Hematopoietic multipotent progenitor cell (in vitro differentiated cells): Measurements from ENCODE around the gene HINT3. TPM values are rescaled to one million over a fixed set of nuclear protein-coding genes. Genes with fewer than 3 reads are reported as not detected.
"Not testable (repeated sequence)": the region's sequence is repeated elsewhere in the genome, so short reads cannot be mapped to it uniquely, and the experiment has no call there.

ENCODE experiments used
- DNase-seq, 3 donors: peaks; one replicate each; pipeline ENCODE4 v3.0.0-alpha.2; 2011 to 2015; ENCODE audit warnings: low read depth in 2 of 3, low spot score in 2 of 3
- total RNA-seq: library from RNA; depleted of rRNA; stranded (reverse); fragments of >200 nt; gene quantifications from one replicate; pipeline ENCODE4 v1.2.3, GENCODE V29; 2012

HINT3 gene
- total RNA-seq, 1 donor: 10.2 TPM

DNA sequence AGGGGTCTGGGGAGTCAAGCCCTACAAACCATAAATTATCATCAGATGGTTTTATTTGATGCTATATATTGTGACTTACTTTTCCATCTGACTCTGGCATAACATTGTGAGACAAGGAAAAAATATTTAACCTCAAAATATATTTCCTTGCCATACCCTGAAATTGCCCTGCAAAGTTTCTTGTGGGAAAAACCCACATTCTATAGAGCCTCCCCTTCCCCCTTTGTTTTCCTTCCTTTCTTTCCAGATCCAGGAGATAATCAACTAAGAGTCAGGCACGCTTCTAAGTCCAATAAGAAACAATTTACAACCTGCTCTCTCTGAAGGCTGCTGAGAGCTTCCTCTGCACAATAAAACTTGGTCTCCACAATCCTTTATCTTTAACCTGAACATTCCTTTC is 17.5 kb upstream of the HINT3 start:
- no peak for DNase-seq

GRCh38 chr6:125939791-125940190 is 16.8 kb upstream of the HINT3 start:
- DNase-seq: no peak

DNA sequence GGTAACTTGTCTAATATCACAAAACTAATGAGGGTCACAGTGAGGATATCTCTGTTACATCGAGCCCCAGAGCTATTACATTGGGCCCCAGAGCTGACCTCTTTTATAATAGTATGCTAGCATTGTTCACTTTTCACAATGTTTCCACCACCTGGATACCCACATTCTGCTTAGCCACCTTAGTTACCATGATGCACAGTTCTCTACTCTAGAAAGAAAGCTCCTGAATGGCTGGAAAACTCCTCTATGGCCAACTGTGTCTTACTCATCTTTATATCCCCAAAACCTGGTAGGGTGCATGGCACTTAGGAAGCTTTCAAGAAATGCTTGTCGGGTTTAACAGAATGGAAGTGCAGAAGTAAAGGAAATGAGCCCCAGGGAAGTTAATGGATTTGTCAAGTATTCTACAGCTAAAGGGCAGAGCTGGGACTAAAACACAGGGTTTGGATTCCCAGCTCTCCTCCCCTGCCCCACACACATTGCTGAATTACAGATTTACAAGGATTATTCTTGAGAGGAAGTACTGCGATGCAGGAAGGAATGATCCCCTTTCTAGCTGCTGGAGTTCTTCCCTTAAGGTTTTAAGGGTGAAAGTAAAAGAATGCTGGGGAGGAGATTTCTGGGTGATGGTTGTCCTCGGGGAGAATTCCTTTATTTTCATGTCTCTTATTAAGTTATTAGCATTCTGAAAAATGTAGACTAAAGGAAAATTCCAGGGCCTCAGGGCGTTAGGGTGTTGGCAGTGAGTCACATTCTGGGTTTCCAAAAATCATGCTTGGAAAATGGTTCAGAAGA is 16.1 kb upstream of the HINT3 start:
- no peak for DNase-seq

GRCh38 chr6:125942672-125943527 is 13.7 kb upstream of the HINT3 start:
- no peak for DNase-seq

DNA sequence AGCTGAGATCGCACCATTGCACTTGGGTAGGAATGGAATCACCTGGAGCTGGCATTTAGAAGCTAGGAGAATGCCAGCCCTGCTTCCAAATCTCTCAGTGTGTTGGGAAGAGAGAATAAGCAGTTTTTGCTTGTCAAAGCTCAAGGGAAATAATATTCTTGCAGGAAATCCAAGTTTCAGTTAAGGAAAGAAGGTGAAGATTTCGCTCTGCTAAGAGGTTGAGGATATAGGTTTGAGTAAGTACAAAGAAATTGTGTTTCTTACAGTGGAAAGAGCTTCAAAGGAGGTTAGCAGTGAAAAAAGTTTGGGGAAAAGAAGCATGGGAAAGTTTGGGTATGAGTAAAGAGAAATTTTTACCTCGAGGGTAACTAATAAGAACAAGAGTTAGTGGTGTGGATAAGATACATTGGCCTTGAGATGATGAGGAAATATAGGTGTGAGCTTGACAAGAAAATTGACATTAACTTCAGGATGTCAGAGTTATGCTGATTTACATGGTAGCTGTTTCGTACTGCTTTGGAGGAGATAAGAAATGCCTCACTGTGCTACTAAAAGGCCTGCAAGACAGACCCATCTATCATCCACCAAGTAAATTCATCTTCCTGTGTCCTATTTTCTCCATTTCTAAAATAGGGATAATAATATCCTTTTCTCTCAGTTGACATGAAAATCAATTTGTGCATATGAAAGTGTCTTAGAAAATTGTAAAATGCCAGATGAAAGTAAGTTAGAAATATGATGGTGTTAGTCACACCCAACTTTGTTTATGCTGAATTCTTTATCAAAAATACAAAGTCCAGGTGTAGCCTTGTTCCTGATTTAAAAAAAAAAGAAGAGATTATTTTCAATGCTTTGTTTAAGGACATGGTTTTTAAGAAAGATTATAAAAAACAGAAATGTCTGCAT is 12.8 kb upstream of the HINT3 start:
- DNase-seq: no peak

- DNase-seq: no peak
Measured at GRCh38 chr6:125944434-125944816, 12.1 kb upstream of the HINT3 start.

DNA sequence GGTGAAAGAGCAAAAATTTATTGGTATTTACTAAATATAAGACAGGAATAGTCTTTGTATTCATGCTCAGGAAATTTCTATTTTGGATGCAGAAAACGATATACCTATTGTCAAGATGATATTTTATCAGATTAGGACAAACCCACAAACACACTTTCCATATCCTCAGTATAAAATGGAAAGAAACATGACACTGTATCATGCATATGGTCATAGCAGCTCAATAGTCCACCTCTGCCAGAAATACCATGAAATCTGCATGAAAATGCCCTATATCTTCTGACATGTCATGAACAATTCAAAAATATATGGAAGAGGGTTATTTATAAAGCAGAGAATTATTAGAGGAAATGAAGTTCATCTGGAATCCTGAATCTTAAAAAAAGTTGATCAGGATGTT is 11.7 kb upstream of the HINT3 start:
- no peak for DNase-seq

DNA sequence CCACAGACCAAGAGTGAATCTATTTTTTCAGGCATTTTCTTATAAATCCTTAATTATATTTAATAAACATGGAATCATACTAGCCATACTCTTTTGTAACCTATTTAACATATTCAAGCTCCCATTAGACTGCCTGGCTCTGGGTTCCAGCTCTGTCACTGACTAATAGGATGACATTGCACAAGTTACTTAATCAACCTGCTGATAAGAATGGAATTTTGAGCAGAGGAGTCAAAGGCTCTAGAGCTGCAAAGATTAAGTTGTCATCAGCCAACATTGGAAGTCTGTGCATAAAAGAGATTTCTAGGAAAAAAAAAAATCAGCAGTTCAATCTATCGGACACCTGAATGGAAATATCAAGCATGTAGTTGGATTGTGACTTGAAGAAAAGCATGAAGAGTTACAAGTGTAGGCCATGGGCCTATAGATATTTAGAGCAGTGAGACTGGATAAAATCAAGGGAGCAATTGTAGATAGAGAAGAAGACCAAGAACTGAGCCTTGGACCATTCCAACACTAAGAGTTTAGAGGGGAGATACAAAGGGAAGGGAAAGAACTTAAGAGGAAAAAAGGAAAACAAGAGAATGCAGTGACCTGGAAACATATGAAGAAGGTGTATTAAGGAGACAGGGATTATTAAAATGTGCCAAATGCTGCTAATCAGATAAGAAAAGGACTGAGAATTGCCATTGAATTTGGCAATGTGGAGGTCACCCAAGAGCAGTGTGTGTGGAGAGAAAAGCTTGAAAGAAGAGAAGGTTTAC is 11.0 kb upstream of the HINT3 start:
- DNase-seq: no peak

DNA sequence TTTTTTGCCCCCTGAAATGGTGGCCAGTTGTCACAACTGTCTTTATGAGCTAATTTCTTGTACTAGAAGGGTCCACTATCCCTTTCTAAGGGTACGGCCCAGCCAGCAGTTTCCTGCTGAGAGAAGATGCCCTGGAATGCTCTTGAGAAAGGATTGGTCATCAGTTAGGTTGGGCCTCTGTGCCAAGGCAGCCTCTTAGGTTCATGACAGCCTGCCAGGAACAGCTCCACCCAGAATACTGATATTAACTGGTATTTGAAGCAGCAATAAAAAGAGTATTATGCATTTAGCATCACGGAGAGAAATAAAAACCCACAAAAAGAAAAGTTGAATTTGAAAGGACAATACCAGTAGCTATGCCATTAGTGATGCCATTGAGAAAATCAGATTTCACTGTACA is 9.0 kb upstream of the HINT3 start:
- no peak for DNase-seq

DNA sequence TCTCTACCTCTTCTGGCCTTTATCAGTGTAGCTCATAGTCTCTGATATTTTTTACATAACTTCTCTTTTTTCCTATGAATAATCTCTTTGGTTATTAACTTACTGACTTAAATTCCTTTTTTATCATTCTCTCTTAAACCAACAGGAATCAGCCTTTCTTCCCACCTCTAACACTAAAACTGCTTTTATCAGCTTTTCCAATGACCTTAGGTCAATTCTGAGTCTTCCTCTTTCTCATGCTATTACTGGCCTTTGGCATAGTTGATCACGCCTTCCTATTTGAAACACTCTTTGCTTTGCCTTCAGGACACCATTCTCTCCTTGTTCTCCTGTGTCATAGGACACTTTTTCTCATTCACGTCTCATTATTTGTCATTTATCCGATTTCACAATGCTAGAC is 8.1 kb upstream of the HINT3 start:
- no peak for DNase-seq

DNA sequence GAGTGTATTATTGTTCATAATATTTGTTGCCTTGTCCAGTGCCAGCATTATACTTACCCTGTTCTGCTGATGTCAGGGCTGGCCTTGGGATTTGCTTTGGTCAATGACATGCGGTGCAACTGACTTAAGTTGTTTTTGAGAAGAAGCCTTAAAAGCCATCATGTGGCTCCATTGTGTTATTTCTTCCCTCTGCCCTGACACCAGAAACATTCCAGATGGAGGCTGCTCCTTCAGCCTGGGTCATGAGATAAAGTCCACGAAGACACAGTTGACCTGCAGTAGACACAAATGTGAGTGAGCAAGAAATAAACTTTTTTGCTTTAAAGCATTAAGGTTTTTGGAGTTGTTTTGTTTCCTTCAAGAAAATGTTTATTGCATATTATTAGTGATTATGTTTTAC is 7.5 kb upstream of the HINT3 start:
- no peak for DNase-seq

DNA sequence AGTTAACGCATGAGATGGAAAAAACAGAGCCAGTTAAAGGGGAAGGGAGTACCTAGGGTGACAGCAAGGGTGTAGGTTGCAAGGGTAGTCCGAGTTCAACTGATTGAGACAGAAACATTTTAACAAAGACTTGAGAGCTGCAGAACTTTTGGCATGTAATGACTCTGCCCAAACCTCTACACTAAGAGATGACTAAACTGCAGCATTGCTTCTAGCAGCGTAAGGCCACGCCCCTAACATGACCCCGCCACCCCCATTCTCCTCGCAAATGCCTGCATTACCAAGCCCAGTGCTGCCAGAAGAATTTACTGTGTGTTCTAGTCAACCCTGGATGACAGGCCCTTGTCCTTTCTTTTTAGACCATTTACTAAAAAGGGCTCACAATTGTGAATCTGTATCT is 6.3 kb upstream of the HINT3 start:
- DNase-seq: no peak

DNA sequence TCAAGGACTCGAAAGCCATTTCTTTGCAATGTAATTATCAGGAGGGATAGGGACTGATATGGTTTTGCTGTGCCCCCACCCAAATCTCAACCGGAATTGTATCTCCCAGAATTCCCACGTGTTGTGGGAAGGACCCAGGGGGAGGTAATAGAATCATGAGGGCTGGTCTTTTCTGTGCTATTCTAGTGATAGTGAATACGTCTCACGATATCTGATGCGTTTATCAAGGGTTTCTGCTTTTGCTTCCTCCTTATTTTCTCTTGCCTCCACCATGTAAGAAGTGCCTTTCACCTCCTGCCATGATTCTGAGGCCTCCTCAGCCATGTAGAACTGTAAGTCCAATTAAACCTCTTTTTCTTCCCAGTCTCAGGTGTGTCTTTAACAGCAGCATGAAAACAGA is 5.9 kb upstream of the HINT3 start:
- not testable (repeated sequence) for DNase-seq

- no peak for DNase-seq
Measured at GRCh38 chr6:125951323-125951722, 5.2 kb upstream of the HINT3 start.

- peak in 2 of 3 donors; percentile 44 to 70 for DNase-seq
Measured at GRCh38 chr6:125952764-125953501, 3.6 kb upstream of the HINT3 start.

- DNase-seq: peak in 1 of 3 donors; percentile 36
Measured at GRCh38 chr6:125953502-125953875, 3.1 kb upstream of the HINT3 start.

GRCh38 chr6:125954735-125955339 is 1.7 kb upstream of the HINT3 start:
- DNase-seq: no peak

DNA sequence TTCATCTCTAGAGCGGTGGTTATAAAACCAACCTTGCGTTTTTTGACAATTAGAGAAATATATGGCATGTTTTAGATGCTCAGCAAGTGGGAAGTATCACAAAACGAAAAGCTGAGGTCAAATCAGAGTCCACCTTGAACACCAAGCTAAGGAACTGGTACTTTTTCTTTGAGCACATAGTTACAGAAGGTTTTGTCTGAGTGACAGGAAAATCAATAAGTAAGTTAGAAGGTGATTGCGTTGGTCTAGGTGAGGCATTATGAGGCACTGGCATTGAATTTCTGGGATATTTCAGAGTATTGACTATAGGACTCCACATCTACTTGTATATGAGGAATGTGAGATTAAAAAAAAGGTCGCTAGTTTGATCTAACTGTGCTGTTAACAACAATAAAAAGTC is 597 bp upstream of the HINT3 start:
- DNase-seq: no peak

- no peak for DNase-seq
Measured at GRCh38 chr6:125957391-125957693, 772 bp downstream of the HINT3 start.
